Left ventricle myocardium inferior (tissue), 1 donor: ENCODE results near the gene CDHR4. TPM values are rescaled to one million over a fixed set of nuclear protein-coding genes. Genes with fewer than 3 reads are reported as not detected.

Source experiments
- DNase-seq: peaks from one replicate; pipeline ENCODE4 v3.0.0-alpha.2; 2020
- H3K27ac ChIP-seq: fragments of 200-600 bp; replicated peaks from 2 replicates; pipeline ENCODE4 v1.8.0; 2021
- H3K27me3 ChIP-seq: fragments of 200-600 bp; 2 replicates; pipeline ENCODE4 v1.8.0; 2021; ENCODE audit warnings: low read depth
- H3K36me3 ChIP-seq: fragments of 200-600 bp; 2 replicates; pipeline ENCODE4 v1.8.0; 2021
- H3K4me1 ChIP-seq: fragments of 200-600 bp; 2 replicates; pipeline ENCODE4 v1.8.0; 2021
- H3K4me3 ChIP-seq: fragments of 200-600 bp; 2 replicates; pipeline ENCODE4 v1.8.0; 2021; ENCODE audit warnings: mild to moderate bottlenecking, moderate library complexity
- H3K9me3 ChIP-seq: fragments of 200-600 bp; replicated peaks from 2 replicates; pipeline ENCODE4 v1.8.0; 2021
- intact Hi-C: fragments of 100-400 bp; cut with micrococcal nuclease; formaldehyde crosslinking; loops from one replicate; pipeline ENCODE4 v1.11.0; 2022
- total RNA-seq: library from RNA; stranded (reverse); fragmentation: NEBNext Ultra II Directional; extraction: Animal tissue kit (Norgen Biotek cat#: 25700); gene quantifications from one replicate; pipeline ENCODE4 v1.2.1, GENCODE V29; 2021
- TF ChIP-seq, protein P1 (sequence below): fragments of 200-600 bp; IDR thresholded peaks from 2 replicates; pipeline ENCODE4 v1.8.0; 2021; ENCODE audit warnings: antibody characterized with exemption, mild to moderate bottlenecking, borderline replicate concordance
- donor health status: DM: no; HTN: yes; CAD: no; lungs with severe emphysema.

Gene CDHR4
- total RNA-seq, 1 donor from 2014 or later: not detected

DNA sequence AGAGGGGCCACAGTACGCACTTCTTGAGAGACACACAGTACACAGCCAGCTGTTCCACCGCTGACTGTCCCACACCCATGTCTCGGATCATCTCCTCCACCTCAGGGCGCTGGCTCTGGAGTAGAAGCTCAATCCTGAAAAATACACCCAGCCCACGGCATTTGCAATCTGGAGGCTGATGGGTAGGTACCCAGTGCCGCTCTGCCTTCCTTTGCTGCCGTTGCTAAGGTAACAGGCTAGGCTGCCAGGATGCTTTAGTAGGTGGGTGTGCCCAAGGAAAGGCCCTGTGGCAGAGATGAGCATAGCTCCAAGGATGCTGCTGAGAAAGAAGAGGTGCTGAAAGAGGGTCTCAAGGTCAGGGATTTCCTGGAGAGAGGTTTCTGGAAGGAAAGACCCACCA is 42.1 kb upstream of the CDHR4 start:
- H3K36me3 ChIP-seq: no peaks in the 10 kb centered on the region
- intact Hi-C loops: loop anchor here (5.0 kb wide), 1 partner anchor 40 kb away; the partner anchor contains the start of gene INKA1
- TF ChIP-seq, protein P1, sequence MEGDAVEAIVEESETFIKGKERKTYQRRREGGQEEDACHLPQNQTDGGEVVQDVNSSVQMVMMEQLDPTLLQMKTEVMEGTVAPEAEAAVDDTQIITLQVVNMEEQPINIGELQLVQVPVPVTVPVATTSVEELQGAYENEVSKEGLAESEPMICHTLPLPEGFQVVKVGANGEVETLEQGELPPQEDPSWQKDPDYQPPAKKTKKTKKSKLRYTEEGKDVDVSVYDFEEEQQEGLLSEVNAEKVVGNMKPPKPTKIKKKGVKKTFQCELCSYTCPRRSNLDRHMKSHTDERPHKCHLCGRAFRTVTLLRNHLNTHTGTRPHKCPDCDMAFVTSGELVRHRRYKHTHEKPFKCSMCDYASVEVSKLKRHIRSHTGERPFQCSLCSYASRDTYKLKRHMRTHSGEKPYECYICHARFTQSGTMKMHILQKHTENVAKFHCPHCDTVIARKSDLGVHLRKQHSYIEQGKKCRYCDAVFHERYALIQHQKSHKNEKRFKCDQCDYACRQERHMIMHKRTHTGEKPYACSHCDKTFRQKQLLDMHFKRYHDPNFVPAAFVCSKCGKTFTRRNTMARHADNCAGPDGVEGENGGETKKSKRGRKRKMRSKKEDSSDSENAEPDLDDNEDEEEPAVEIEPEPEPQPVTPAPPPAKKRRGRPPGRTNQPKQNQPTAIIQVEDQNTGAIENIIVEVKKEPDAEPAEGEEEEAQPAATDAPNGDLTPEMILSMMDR: no peak
- H3K9me3 ChIP-seq: no peaks in the 10 kb centered on the region
- DNase-seq: no peak
- no peak overlapping the region for H3K4me3 ChIP-seq
- H3K27me3 ChIP-seq: no peaks in the 10 kb centered on the region
- no peak overlapping the region for H3K27ac ChIP-seq
- peaks cover 43% of the 10 kb centered on the region for H3K4me1 ChIP-seq

DNA sequence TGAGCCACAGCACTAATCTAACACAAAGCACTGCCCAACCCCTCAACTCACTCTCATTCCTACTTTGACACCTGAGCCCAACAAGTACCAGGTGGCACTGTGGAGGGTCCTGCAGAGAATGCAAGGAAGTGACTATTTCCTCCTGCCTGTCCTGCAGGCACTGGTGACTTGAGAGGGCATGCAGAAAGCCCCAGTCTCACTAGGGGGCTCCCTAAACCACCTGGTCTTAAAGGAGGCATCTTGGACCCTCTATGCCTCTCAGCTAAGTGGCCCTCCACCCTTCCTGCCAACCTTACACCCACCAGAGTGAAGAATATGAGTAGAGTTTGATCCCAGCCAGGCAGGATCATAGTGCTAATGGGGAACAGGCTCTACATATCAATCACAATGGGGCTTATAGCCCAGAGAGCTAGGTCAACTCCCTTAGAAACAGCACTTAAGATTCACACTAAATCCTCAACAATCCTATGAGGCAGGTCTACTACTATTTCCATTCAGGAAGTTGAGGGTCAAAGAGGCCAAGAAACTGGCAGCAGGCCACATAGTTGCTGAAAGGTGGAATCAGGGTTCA is 41.5 kb upstream of the CDHR4 start:
- no peaks in the 10 kb centered on the region for H3K27me3 ChIP-seq
- H3K36me3 ChIP-seq: no peaks in the 10 kb centered on the region
- H3K4me3 ChIP-seq: no peak overlapping the region
- intact Hi-C loops: loop anchor here (5.0 kb wide), 1 partner anchor 39 kb away; the partner anchor contains the start of gene INKA1
- no peak overlapping the region for H3K27ac ChIP-seq
- no peak for DNase-seq
- H3K4me1 ChIP-seq: peaks cover 43% of the 10 kb centered on the region
- TF ChIP-seq, protein P1: peak; percentile 52
- H3K9me3 ChIP-seq: no peaks in the 10 kb centered on the region

DNA sequence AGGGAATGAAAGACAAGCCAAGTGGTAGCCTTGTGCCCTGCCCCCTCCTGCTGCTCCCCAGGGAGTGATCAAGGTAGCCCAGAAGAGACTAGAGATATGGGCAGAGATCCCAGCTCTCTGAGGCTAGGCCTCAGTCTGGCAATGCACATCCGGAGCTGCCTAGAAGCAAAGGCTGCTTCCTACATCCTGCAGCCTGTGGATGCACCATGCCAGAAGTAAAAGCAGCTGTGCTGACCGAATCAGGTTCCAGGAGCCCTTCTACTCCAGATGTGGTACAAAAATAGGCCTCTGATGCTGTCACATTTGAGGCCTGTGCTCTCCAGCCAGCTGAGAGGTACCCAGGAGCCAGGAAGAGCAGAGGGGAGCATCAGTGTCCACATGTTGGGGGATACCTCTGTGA is 40.7 kb upstream of the CDHR4 start:
- TF ChIP-seq, protein P1: no peak
- DNase-seq: no peak
- intact Hi-C loops: loop anchor here (5.0 kb wide), 1 partner anchor 38 kb away; the partner anchor contains the start of gene INKA1

DNA sequence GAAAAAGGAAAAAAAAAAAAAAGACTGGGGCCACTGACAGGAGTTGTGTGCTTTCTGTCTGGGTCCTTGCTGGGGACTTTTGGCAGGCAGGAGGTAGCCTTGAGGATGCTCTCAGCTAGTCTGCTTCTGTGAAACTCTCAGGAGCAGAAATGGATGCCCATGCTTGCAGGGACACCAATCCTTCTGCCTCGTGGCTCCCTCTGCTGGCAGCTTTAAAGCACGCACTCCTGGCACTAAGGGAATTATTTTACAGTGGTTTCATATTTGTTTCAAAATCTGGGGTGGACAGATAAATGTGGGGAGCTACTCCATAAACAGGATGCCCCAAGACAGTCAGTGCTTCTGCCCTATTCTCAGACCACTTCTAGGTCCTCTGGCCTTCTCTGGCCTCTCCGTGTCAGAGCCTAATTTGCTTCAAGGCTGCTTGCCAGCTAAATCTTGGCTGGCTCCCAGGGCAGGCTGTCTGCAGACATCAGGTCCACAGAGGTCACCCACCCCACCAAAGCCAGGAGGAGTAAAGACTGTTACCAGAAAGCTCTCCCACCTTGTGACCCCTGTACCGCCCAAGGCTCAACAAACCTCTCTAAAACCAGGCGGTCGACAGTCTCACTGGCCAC is 39.6 kb upstream of the CDHR4 start:
- intact Hi-C loops: no loop called here
- Histone ChIP-seq H3K9me3 (no peaks in the 10 kb centered on the region), H3K27me3 (no peaks in the 10 kb centered on the region), H3K27ac (peak overlapping the region; percentile 77), H3K4me3 (peak overlapping the region; percentile 35), H3K4me1 (peaks cover 43% of the 10 kb centered on the region), H3K36me3 (no peaks in the 10 kb centered on the region)
- peak; percentile 86 for DNase-seq
- TF ChIP-seq, protein P1: peak; percentile 95

More for the DNA sequence above, 40.7 kb upstream of the CDHR4 start:
- H3K27me3 ChIP-seq: no peaks in the 10 kb centered on the region
- no peak overlapping the region for H3K4me3 ChIP-seq
- H3K9me3 ChIP-seq: no peaks in the 10 kb centered on the region
- peak overlapping the region; percentile 42 for H3K27ac ChIP-seq
- no peaks in the 10 kb centered on the region for H3K36me3 ChIP-seq
- peaks cover 43% of the 10 kb centered on the region for H3K4me1 ChIP-seq

DNA sequence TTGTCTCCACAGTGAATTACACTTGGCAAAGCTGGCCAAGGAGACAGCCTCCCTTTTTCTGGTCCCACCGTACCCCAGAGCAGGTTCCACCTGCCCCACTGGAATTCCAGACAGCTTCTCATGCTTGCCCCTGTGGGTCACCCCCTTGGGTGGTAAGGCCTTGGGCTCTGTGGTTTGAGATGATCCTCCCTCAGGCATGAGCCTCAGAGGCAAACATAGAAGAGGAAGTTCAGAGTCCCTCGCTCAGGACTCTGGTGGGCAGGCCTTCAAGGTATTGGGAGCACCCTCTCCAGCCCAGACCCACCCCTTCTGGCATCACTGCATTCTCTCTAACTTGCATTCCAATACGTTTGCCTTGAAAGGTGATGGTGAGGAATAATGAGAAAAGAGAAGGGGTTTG is 31.7 kb upstream of the CDHR4 start:
- H3K27me3 ChIP-seq: no peaks in the 10 kb centered on the region
- intact Hi-C loops: no loop called here
- DNase-seq: no peak
- no peaks in the 10 kb centered on the region for H3K9me3 ChIP-seq
- no peak overlapping the region for H3K4me3 ChIP-seq
- H3K27ac ChIP-seq: no peak overlapping the region
- H3K36me3 ChIP-seq: no peaks in the 10 kb centered on the region
- TF ChIP-seq, protein P1: no peak
- no peaks in the 10 kb centered on the region for H3K4me1 ChIP-seq
